Omental fat pad (tissue), 4 donors: Measurements from ENCODE around the gene TIAM2. TPM values are rescaled to one million over a fixed set of nuclear protein-coding genes. Genes with fewer than 3 reads are reported as not detected.
"Not testable (repeated sequence)": the region's sequence is repeated elsewhere in the genome, so short reads cannot be mapped to it uniquely, and the experiment has no call there.

Experiments used
- ATAC-seq: fragments of 150-250 bp; one replicate; pipeline ENCODE4 v1.9.1; 2016; ENCODE audit warnings: mild to moderate bottlenecking, moderate library complexity; ENCODE audit not compliant: low FRiP score
- DNase-seq: peaks from one replicate; pipeline ENCODE4 v3.0.0-alpha.2; 2019; ENCODE audit warnings: low spot score
- CTCF ChIP-seq, 3 donors: fragments of 450-650 bp; IDR thresholded peaks; one replicate each; pipeline ENCODE4 v1.5.1; 2016 to 2017; ENCODE audit warnings: antibody characterized with exemption in 3 of 3, mild to moderate bottlenecking in 3 of 3, moderate library complexity in 2 of 3
- total RNA-seq, 4 donors: library from RNA; depleted of rRNA; stranded (reverse); fragments of >200 nt; gene quantifications; one replicate each; pipeline ENCODE4 v1.1.0, GENCODE V29; 2016

The TIAM2 gene
- total RNA-seq, 4 donors from 2014 or later = 4.8 to 10.6 (median 6.4) TPM

GRCh38 chr6:154958469-154958868 is 36.6 kb upstream of the TIAM2 start:
- ATAC-seq (no peak), DNase-seq (no peak)
- no peak for TF ChIP-seq CTCF (IDR thresholded peaks at IDR 0.05)

GRCh38 chr6:154960299-154960843 is 34.7 kb upstream of the TIAM2 start:
- ATAC-seq (no peak), DNase-seq (no peak)
- no peak for TF ChIP-seq CTCF (IDR thresholded peaks at IDR 0.05)

- no peak for ATAC-seq
- no peak for TF ChIP-seq CTCF (IDR thresholded peaks at IDR 0.05)
Observed at GRCh38 chr6:154960854-154961530, 34.1 kb upstream of the TIAM2 start.

GRCh38 chr6:154962753-154963152 is 32.4 kb upstream of the TIAM2 start:
- no peak for DNase-seq
- peak; percentile 44 for ATAC-seq
- TF ChIP-seq CTCF (IDR thresholded peaks at IDR 0.05) = no peak

More at GRCh38 chr6:154960854-154961530, 34.1 kb upstream of the TIAM2 start:
- DNase-seq = no peak

- ATAC-seq, DNase-seq: not testable (repeated sequence)
Observed at GRCh38 chr6:154966065-154966770, 28.9 kb upstream of the TIAM2 start.

GRCh38 chr6:154969796-154970195 is 25.3 kb upstream of the TIAM2 start:
- no peak for TF ChIP-seq CTCF (IDR thresholded peaks at IDR 0.05)
- DNase-seq (no peak), ATAC-seq (no peak)

- ATAC-seq (no peak), DNase-seq (no peak)
- TF ChIP-seq CTCF (IDR thresholded peaks at IDR 0.05) = no peak
Observed at GRCh38 chr6:154974485-154975149, 20.5 kb upstream of the TIAM2 start.
